OCI-LY7 (cell line): Measurements from ENCODE around the gene SGSM2. TPM values are rescaled to one million over a fixed set of nuclear protein-coding genes. Genes with fewer than 3 reads are reported as not detected.

Experiments
- BruUV-seq: library from RNA; stranded (reverse); fragments of 400-500 nt; replicated peaks from 2 replicates; lab custom pipeline; 2021; lab: Mats Ljungman, UMichigan
- CTCF ChIA-PET: fragments of 300-600 bp; sonication (Branson Sonifier 250); formaldehyde crosslinking; loops from one replicate; lab custom pipeline; 2022; ENCODE audit warnings: antibody characterized with exemption; ENCODE audit not compliant: unreplicated experiment; lab: Charles Lee
- POLR2A ChIA-PET: fragments of 300-600 bp; sonication (Branson Sonifier 250); formaldehyde crosslinking; loops from one replicate; lab custom pipeline; 2022; ENCODE audit warnings: antibody characterized with exemption; lab: Charles Lee
- DNase-seq: peaks from one replicate; pipeline ENCODE4 v3.0.0-alpha.2; 2015; ENCODE audit warnings: low spot score
- H2AFZ ChIP-seq: fragments of 200-600 bp; sonication (generic), shearing (Covaris generic); 2 replicates; pipeline ENCODE4 v1.6.1; 2014; ENCODE audit warnings: mild to moderate bottlenecking, antibody characterized with exemption, low read length, moderate library complexity
- H3K27ac ChIP-seq: fragments of 200-600 bp; sonication (generic); 2 replicates; pipeline ENCODE4 v1.5.1; 2014; ENCODE audit warnings: mixed run types, low read depth, mild to moderate bottlenecking, moderate library complexity, low read length, inconsistent platforms; ENCODE audit not compliant: poor library complexity, severe bottlenecking
- H3K36me3 ChIP-seq: fragments of 200-600 bp; sonication (generic); 2 replicates; pipeline ENCODE4 v1.6.1; 2014; ENCODE audit warnings: mild to moderate bottlenecking, antibody characterized with exemption, low read length, moderate library complexity, mixed read lengths; ENCODE audit not compliant: insufficient read depth
- H3K4me1 ChIP-seq: fragments of 200-600 bp; sonication (generic); 2 replicates; pipeline ENCODE4 v1.5.1; 2014; ENCODE audit warnings: mild to moderate bottlenecking, low read length; ENCODE audit not compliant: insufficient read depth, poor library complexity, severe bottlenecking
- H3K4me2 ChIP-seq: fragments of 200-600 bp; sonication (generic); 2 replicates; pipeline ENCODE4 v1.6.1; 2014; ENCODE audit warnings: mild to moderate bottlenecking, low read length
- H3K4me3 ChIP-seq: fragments of 200-600 bp; sonication (generic); 2 replicates; pipeline ENCODE4 v1.5.1; 2014; ENCODE audit warnings: mild to moderate bottlenecking, low read depth, low read length; ENCODE audit not compliant: poor library complexity, severe bottlenecking
- H3K79me2 ChIP-seq: fragments of 200-600 bp; sonication (generic); 2 replicates; pipeline ENCODE4 v1.6.1; 2016; ENCODE audit warnings: low read depth, mild to moderate bottlenecking, low read length, moderate library complexity, mixed read lengths; ENCODE audit not compliant: insufficient read depth
- H3K9me2 ChIP-seq: fragments of 200-600 bp; sonication (generic); 2 replicates; pipeline ENCODE4 v1.6.1; 2016; ENCODE audit warnings: mild to moderate bottlenecking, low read length, mixed read lengths; ENCODE audit not compliant: insufficient read depth
- H3K9me3 ChIP-seq: fragments of 200-600 bp; sonication (generic); 2 replicates; pipeline ENCODE4 v1.6.1; 2014; ENCODE audit warnings: mild to moderate bottlenecking, mixed run types, low read length, mixed read lengths
- H4K20me1 ChIP-seq: fragments of 200-600 bp; sonication (generic); 2 replicates; pipeline ENCODE4 v1.6.1; 2014; ENCODE audit warnings: mild to moderate bottlenecking, antibody characterized with exemption, low read length, moderate library complexity, mixed read lengths; ENCODE audit not compliant: insufficient read depth
- CTCF ChIP-seq: fragments of 200-600 bp; sonication (generic); conservative IDR thresholded peaks from 2 replicates; pipeline ENCODE4 v1.5.1; 2014; ENCODE audit warnings: mild to moderate bottlenecking, antibody characterized with exemption, low read length, moderate library complexity, mixed read lengths
- EZH2phosphoT487 ChIP-seq: fragments of 200-600 bp; sonication (generic); IDR thresholded peaks from 2 replicates; pipeline ENCODE4 v1.6.1; 2018; ENCODE audit warnings: low read depth, borderline replicate concordance, mild to moderate bottlenecking, mixed run types, antibody characterized with exemption, low read length, moderate library complexity, mixed read lengths
- intact Hi-C: fragments of 100-400 bp; cut with micrococcal nuclease; formaldehyde crosslinking; loops from one replicate; pipeline ENCODE4 v1.10.0; 2022; ENCODE audit not compliant: unreplicated experiment
- total RNA-seq, 2 experiments: library from RNA; depleted of rRNA in 1 of 2; stranded (reverse); fragments of >200 nt in 1 of 2; shearing (Covaris generic) in 1 of 2; gene quantifications; 2 replicates each; pipeline ENCODE4 v1.2.3, GENCODE V29; 2014 to 2022

Gene SGSM2
- total RNA-seq, 2 experiments from 2014 or later = 44.0 to 50.6 TPM

GRCh38 chr17:2379489-2380225, 42.4 kb downstream of the SGSM2 start:
- POLR2A ChIA-PET = no interaction called here
- H3K4me2 ChIP-seq = no peak overlapping the region
- no peaks in the 10 kb centered on the region for H3K79me2 ChIP-seq
- CTCF ChIA-PET = no interaction called here
- intact Hi-C loops = no loop called here
- H2AFZ ChIP-seq = no peak overlapping the region
- DNase-seq = no peak
- no TSS peak for BruUV-seq
- H3K27ac ChIP-seq = no peak overlapping the region
- TF ChIP-seq EZH2phosphoT487 = no peak
- no peak for TF ChIP-seq CTCF
- peaks cover 5% of the 10 kb centered on the region for H3K4me1 ChIP-seq
- no peaks in the 10 kb centered on the region for H4K20me1 ChIP-seq
- H3K4me3 ChIP-seq = no peak overlapping the region
- no peaks in the 10 kb centered on the region for H3K9me3 ChIP-seq
- no peaks in the 10 kb centered on the region; the same call in 1 of the 2 replicates for H3K36me3 ChIP-seq
- H3K9me2 ChIP-seq = no peaks in the 10 kb centered on the region

- CTCF ChIA-PET = no interaction called here
- BruUV-seq = TSS peak; percentile 76
- Histone ChIP-seq H3K4me2 (no peak overlapping the region), H3K4me1 (peaks cover 5% of the 10 kb centered on the region), H3K27ac (no peak overlapping the region), H4K20me1 (no peaks in the 10 kb centered on the region), H3K79me2 (no peaks in the 10 kb centered on the region), H2AFZ (no peak overlapping the region), H3K9me2 (no peaks in the 10 kb centered on the region), H3K4me3 (no peak overlapping the region), H3K9me3 (no peaks in the 10 kb centered on the region), H3K36me3 (no peaks in the 10 kb centered on the region; the same call in 1 of the 2 replicates)
- no peak for TF ChIP-seq EZH2phosphoT487
- TF ChIP-seq CTCF = no peak
- intact Hi-C loops = no loop called here
- DNase-seq = no peak
- POLR2A ChIA-PET = interaction anchor here (0.6 kb wide), 1 partner anchor 81 kb away, joined by 3 read pairs; no protein-coding TSS in a partner anchor
These were observed 43.1 kb downstream of the SGSM2 start for GRCh38 chr17:2380226-2380922.
